ENCODE results near the gene DPP9. TPM values are rescaled to one million over a fixed set of nuclear protein-coding genes. Genes with fewer than 3 reads are reported as not detected.

DPP9 gene
- total RNA-seq, 4 donors from 2014 or later, result 35.0 to 82.1 (median 42.0) TPM

GRCh38 chr19:4649392-4650047 lies 74.1 kb downstream of the DPP9 start:
- Histone ChIP-seq H3K4me1 (peaks cover 0 to 49% (median 8%) of the 10 kb centered on the region in 3 donors), H3K27ac (peak overlapping the region in 3 of 4 donors; percentile 41 to 85 (median 82)), H3K36me3 (peaks cover 0 to 28% of the 10 kb centered on the region in 2 donors), H3K27me3 (no peaks in the 10 kb centered on the region), H3K4me3 (no peak overlapping the region), H3K9me3 (no peaks in the 10 kb centered on the region)
- ATAC-seq, result no peak
- TF ChIP-seq POLR2AphosphoS5 (IDR thresholded peaks at IDR 0.05) (no peak), CTCF (IDR thresholded peaks at IDR 0.05) (no peak), EP300 (IDR thresholded peaks at IDR 0.05) (no peak), POLR2A (IDR thresholded peaks at IDR 0.05) (no peak)
- 80 to 90% methylated on average over 2 to 3 of the region's 19 CpGs for WGBS, 2 donors (ENCODE audit: low coverage in 1 of 2)

DNA sequence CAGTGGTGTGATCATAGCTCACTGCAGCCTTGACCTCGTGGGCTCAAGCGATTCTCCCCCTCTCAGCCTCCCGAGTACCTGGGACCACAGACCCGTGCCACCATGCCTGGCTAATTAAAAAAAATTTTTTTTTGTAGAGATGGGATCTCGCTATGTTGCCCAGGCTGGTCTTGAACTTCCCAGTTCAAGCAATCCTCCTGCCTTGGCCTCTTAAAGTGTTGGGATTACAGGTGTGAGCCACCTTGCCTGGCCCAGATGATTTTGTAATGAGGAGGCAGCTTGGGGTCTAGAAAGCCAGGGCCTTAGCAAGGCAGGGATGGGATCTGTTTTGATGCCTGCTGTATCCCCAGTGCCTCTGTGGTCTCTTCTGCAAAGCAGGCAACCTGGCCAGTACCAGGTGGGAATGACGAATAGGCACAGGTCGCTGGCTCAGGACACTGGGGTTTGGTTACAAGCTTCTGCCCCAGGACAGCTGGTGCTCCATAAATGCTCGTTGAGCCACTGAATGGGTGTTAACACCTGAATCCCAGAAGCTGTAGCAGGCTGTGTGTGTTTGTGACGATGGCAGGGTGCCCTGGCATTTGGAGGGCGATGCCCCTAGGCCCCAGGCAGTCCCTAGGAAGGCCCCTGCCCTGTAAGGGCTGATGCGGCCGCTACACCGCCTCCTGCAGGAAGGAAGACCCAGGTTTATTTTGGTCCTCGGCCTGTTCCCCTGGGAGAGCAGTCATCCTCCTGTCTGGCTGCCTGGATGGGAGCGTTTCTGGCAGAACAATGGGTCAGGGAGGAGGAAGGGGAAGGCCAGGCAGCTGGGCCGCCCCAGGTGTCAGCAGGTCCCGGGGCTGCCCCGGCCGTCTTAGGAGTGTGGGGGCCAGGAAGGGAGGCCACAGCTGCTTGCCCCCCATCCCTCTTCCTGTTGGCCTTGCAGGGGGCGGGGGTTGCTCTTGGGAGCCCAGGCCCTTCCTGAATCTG lies 75.7 kb downstream of the DPP9 start:
- TF ChIP-seq CTCF (IDR thresholded peaks at IDR 0.05) (peak in 1 of 4 experiments; percentile 34), POLR2A (IDR thresholded peaks at IDR 0.05) (no peak), POLR2AphosphoS5 (IDR thresholded peaks at IDR 0.05) (peak; percentile 62)
- WGBS, 2 donors (ENCODE audit: low coverage in 1 of 2), result 68% methylated on average over 5 of the region's 20 CpGs; no CpG with 5 or more reads in 1 of the 2 donors
- peaks cover 0 to 20% of the 10 kb centered on the region in 2 donors for H3K36me3 ChIP-seq
- peak; percentile 71 for ATAC-seq
- no peak overlapping the region for H3K4me3 ChIP-seq
- H3K27me3 ChIP-seq, result no peaks in the 10 kb centered on the region
- peak overlapping the region; percentile 71 to 85 (median 82) for H3K27ac ChIP-seq
- peaks cover 0 to 49% (median 8%) of the 10 kb centered on the region in 3 donors for H3K4me1 ChIP-seq
- no peaks in the 10 kb centered on the region for H3K9me3 ChIP-seq

DNA sequence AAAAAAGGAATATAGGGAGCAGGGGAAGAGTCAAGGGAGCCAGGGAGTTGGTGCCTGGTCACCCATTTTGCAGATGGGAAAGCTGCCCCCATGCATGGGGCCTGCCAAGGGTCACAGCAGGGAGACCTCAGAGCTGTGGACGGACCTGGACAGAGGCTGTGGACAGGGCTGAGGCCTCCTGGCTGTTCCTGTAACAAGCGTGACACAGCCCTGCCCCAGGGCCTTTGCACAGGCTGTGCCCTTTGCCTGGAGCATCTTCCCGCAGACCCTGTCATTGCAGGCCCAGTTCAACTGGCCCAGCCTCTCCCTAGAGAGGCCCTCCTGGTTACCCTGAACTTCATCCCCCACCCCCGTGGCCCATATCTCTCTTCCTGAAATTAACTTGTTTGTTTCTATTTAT lies 77.9 kb downstream of the DPP9 start:
- Histone ChIP-seq H3K9me3 (no peaks in the 10 kb centered on the region), H3K27ac (peak overlapping the region in 3 of 4 donors; percentile 81 to 85 (median 82)), H3K27me3 (no peaks in the 10 kb centered on the region), H3K36me3 (no peaks in the 10 kb centered on the region), H3K4me3 (no peak overlapping the region), H3K4me1 (peaks cover 0 to 65% (median 10%) of the 10 kb centered on the region in 3 donors)
- no peak for ATAC-seq
- WGBS, 2 donors (ENCODE audit: low coverage in 1 of 2), result 100% methylated on average over 1 to 2 of the region's 4 CpGs
- TF ChIP-seq CTCF (IDR thresholded peaks at IDR 0.05) (no peak), EP300 (IDR thresholded peaks at IDR 0.05) (no peak)

GRCh38 chr19:4642625-4643024 lies 81.0 kb downstream of the DPP9 start:
- 85 to 89% methylated on average over 6 of the region's 6 CpGs for WGBS, 2 donors (ENCODE audit: low coverage in 1 of 2)
- TF ChIP-seq POLR2A (IDR thresholded peaks at IDR 0.05) (no peak), EP300 (IDR thresholded peaks at IDR 0.05) (no peak), CTCF (IDR thresholded peaks at IDR 0.05) (no peak), POLR2AphosphoS5 (IDR thresholded peaks at IDR 0.05) (no peak)
- Histone ChIP-seq H3K9me3 (no peaks in the 10 kb centered on the region), H3K4me3 (no peak overlapping the region), H3K36me3 (no peaks in the 10 kb centered on the region), H3K27ac (peak overlapping the region in 1 of 4 donors; percentile 84), H3K27me3 (no peaks in the 10 kb centered on the region), H3K4me1 (peaks cover 0 to 62% (median 10%) of the 10 kb centered on the region in 3 donors)
- no peak for ATAC-seq

Measured in gastroesophageal sphincter (tissue), 4 donors.